Fibroblast of peridontal ligament (primary cell): ENCODE results near the gene SAPCD1.
A peak's percentile ranks its signal among the peaks of the same experiment; 100 is the strongest.

ENCODE experiments used
- DNase-seq: peaks from one replicate; pipeline ENCODE4 v3.0.0-alpha.2; 2010; ENCODE audit errors: extremely low read depth

Gene SAPCD1

GRCh38 chr6:31750411-31751022, 11.9 kb upstream of the SAPCD1 start:
- DNase-seq = no peak

- peak; percentile 76 for DNase-seq
Measured at GRCh38 chr6:31752739-31753319, 9.6 kb upstream of the SAPCD1 start.

- DNase-seq = no peak
Measured at GRCh38 chr6:31758281-31758680, 4.2 kb upstream of the SAPCD1 start.

- no peak for DNase-seq
Measured at GRCh38 chr6:31760790-31761189, 1.7 kb upstream of the SAPCD1 start.

- no peak for DNase-seq
Measured at GRCh38 chr6:31761343-31761742, 1.1 kb upstream of the SAPCD1 start.

- DNase-seq = no peak
Measured at GRCh38 chr6:31762878-31763618, 592 bp downstream of the SAPCD1 start.

- DNase-seq = peak; percentile 70
Measured at GRCh38 chr6:31763619-31763940, 1.1 kb downstream of the SAPCD1 start.

- no peak for DNase-seq
Measured at GRCh38 chr6:31764198-31764597, 1.7 kb downstream of the SAPCD1 start.

GRCh38 chr6:31765559-31765909, 3.1 kb downstream of the SAPCD1 start:
- DNase-seq = no peak

GRCh38 chr6:31765910-31766794, 3.7 kb downstream of the SAPCD1 start:
- DNase-seq = no peak

GRCh38 chr6:31767096-31767645, 4.7 kb downstream of the SAPCD1 start:
- DNase-seq = no peak

- DNase-seq = no peak
Measured at GRCh38 chr6:31768363-31769257, 6.2 kb downstream of the SAPCD1 start.

- DNase-seq = peak; percentile 29
Measured at GRCh38 chr6:31769684-31770371, 7.4 kb downstream of the SAPCD1 start.

- no peak for DNase-seq
Measured at GRCh38 chr6:31770860-31771259, 8.4 kb downstream of the SAPCD1 start.

- no peak for DNase-seq
Measured at GRCh38 chr6:31771992-31772358, 9.5 kb downstream of the SAPCD1 start.

- DNase-seq = no peak
Measured at GRCh38 chr6:31775184-31775583, 12.7 kb downstream of the SAPCD1 start.

- DNase-seq = no peak
Measured at GRCh38 chr6:31775633-31776484, 13.4 kb downstream of the SAPCD1 start.

GRCh38 chr6:31776485-31776988, 14.1 kb downstream of the SAPCD1 start:
- DNase-seq = no peak

GRCh38 chr6:31776989-31777666, 14.7 kb downstream of the SAPCD1 start, which contains the start of gene VWA7:
Gene VWA7 (minus strand): TSS chr6:31777328. CDS start chr6:31776779, 549 bp downstream.
- DNase-seq = peak; percentile 38
